SIG-M5 treated with dmso at 0.1 percent for 504 hours (cell line): ENCODE results near the gene GPM6B.
"Not testable (repeated sequence)": the region's sequence is repeated elsewhere in the genome, so short reads cannot be mapped to it uniquely, and the experiment has no call there.

Experiments used
- DNase-seq: peaks from one replicate; lab custom pipeline; 2025; ENCODE audit not compliant: unreplicated experiment; lab: John Stamatoyannopoulos, UW

Gene GPM6B

DNA sequence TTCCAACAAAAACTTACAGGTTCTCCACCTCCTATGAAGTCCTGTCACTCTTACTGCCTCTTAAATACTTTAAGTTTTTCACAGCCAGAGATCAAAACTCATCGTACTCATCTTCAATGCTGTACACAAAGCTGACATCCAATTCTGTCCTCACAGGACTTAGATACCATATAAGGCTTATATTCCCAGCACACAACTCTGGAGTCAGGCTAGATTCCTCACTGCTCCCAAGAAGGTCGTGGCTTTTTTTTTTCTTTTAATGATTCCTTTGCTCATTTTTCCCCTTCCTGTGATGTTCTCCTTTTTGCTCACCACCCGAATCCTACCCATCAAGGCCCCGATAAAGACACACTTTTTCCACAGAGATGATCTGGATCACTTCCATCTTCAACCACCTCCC, 83.4 kb downstream of the GPM6B start:
- DNase-seq, result no peak

DNA sequence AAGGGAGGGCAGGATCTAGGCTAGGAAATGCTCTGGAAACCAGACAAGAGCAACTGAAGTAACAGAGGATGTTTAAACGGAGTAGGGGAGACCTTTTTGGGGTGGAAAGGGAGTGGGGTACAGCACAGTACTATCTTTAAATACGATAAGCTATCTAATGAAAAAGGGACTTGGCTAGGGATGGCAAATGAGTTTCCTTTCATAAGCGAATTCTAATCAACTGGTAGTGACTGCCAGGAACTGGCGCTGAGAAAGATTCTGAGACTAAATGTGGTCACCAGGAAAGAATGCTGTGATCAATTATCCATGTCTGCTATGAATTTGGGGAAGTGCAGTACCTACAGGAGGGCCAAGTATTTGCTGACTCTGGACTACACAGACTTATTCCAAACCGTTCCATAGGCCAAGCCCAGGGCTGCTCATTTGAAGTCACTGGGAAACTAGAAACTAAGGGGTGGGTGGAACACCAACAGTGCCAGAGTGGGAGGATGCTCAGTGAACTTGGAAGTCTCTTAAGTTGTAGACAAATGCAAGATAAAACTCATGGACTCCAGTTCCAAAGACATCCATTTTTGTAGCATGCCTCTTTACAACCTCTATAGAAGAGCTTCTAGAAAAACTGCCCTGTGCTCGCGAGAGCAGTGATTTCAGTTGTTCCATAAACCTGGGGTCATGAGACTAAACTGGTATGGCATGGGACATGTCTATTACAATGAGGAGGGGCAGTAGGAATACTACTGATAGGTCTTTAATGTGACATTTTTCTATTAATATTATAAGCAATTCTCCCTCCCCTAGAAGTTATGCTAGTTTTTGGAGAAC, 84.4 kb downstream of the GPM6B start:
- no peak for DNase-seq

DNA sequence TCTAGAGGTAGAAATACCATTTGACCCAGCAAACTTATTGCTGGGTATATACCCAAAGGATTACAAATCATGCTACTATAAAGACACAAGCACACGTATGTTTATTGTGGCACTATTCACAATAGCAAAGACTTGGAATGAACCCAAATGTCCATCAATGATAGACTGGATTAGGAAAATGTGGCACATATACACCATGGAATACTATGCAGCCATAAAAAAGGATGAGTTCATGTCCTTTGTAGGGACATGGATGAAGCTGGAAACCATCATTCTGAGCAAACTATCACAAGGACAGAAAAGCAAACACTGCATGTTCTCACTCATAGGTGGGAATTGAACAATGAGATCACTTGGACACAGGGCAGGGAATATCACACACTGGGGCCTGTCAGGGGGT, 86.4 kb downstream of the GPM6B start:
- not testable (repeated sequence) for DNase-seq

DNA sequence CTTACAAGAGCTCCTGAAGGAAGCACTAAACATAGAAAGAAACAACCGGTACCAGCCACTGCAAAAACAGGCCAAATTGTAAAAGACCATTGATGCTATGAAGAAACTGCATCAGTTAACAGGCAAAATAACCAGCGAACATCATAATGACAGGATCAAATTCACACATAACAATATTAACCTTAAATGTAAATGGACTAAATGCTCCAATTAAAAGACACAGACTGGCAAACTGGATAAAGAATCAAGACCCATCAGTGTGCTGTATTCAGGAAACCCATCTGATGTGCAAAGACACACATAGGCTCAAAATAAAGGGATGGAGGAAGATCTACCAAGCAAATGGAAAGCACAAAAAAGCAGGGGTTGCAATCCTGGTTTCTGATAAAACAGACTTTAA, 90.3 kb downstream of the GPM6B start:
- DNase-seq, result not testable (repeated sequence)

DNA sequence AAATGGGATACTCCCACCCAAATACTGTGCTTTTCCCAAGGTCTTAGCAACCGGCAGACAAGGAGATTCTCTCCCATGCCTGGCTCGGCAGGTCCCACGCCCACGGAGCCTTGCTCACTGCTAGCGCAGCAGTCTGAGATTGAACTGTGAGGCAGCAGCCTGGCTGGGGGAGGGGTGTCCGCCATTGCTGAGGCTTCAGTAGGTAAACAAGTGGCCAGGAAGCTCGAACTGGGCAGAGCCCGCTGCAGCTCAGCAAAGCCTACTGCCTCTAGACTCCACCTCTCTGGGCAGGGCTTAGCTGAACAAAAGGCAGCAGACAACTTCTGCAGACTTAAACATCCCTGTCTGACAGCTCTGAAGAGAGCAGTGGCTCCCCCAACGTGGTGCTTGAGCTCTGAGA, 92.0 kb downstream of the GPM6B start:
- not testable (repeated sequence) for DNase-seq

DNA sequence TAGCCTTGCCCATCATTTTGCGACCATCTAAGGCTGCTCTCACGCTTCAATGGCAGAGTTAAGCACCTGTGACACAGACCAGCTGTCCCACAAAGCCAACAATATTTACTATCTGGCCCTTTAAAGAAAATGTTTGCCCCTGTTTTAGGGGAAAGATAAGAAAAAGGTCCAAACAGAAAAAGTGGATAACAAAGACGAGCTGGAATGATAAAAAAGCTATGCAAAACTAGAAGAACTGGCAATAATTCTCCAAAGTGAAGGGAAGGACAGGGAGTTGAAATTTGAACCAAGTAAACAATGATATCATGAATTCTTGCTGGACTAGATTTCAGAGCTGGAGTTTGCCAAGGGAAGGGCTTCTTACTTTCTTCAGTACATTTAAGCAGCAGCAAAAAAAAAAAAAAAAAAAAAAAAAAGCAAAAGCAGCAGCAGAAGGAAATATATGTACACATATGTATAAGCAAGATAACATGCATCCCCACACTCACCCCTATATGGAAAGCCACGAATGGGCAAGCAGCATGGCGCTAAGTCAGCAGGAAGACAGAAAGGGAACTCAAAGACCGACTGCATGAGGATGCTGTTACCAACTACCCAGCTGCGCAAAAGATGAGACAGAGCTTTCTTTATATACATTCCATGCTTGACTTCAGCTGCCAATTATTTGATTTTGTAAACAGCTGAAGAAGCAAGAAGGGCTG, 94.9 kb downstream of the GPM6B start:
- DNase-seq, result peak; percentile 9

DNA sequence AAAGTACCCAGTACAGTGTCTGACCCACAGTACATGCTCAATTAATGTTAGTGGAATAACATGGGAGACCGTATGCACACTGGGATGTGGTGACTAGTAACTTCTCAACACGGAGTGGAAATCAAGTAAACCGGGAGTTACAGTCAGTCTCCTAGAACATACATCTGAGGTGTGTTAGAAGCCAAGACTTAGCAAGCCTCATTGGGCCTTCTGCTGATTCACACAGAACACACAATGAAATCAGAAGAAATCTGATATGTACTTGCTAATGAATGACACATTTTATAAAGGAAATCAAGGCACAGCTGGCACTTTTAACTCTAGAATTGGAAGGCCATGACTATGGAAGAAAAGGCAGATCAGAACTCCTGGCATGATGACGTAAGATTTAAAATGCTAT, 95.5 kb downstream of the GPM6B start:
- DNase-seq, result no peak
